OCI-LY7 (cell line): ENCODE measurements around the gene PRKD2.

Experiments used
- CTCF ChIP-seq: fragments of 200-600 bp; sonication (generic); conservative IDR thresholded peaks from 2 replicates; pipeline ENCODE4 v1.5.1; 2014; ENCODE audit warnings: mild to moderate bottlenecking, antibody characterized with exemption, low read length, moderate library complexity, mixed read lengths
- EZH2phosphoT487 ChIP-seq: fragments of 200-600 bp; sonication (generic); IDR thresholded peaks from 2 replicates; pipeline ENCODE4 v1.6.1; 2018; ENCODE audit warnings: low read depth, borderline replicate concordance, mild to moderate bottlenecking, mixed run types, antibody characterized with exemption, low read length, moderate library complexity, mixed read lengths

DNA sequence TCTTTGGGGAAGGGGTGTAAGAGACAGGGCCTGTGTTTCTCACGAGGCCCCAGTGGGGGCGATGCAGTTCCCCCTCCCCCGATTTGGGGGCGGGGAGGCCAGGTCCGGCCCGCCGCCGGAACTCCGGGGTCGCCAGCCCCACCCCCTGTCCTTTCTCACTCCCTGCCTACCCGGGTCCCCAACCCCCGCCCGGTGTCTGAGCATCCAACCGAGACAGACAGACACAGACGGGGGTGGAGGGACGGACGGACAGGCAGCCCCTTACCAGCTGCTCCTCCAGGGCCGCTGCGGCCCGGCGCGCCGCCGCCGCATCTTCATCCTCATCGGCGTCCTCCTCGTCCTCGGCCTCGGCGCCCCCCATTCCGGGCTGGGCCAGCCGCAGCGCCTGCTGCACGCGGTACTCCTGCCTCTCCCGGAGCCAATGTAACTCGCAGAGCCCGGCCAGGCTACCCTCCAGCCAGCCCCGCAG, 56.3 kb downstream of the PRKD2 start:
- TF ChIP-seq CTCF (0 out of 2 replicates have a peak, but pooled peaks have one; percentile 35), EZH2phosphoT487 (no peak)
